Liver (tissue), 9 donors: ENCODE measurements around the gene ACTRT2. TPM values are rescaled to one million over a fixed set of nuclear protein-coding genes. Genes with fewer than 3 reads are reported as not detected.

Source experiments
- DNase-seq: peaks from one replicate; pipeline ENCODE4 v3.0.0-alpha.2; 2017; ENCODE audit warnings: low spot score
- H3K27ac ChIP-seq, 2 donors: one replicate each; pipeline ENCODE4 v1.7.0; 2013; ENCODE audit warnings: inconsistent platforms in 2 of 2, low read length in 2 of 2, control low read depth in 1 of 2, low read depth in 1 of 2, mild to moderate bottlenecking in 1 of 2
- H3K27me3 ChIP-seq, 4 donors: one replicate each; pipeline versions ENCODE4 v1.6.1 to v1.7.0; 2013; ENCODE audit warnings: low read length in 3 of 4, inconsistent platforms in 1 of 4, mild to moderate bottlenecking in 1 of 4, moderate library complexity in 1 of 4; ENCODE audit not compliant: control insufficient read depth in 4 of 4, insufficient read depth in 4 of 4
- H3K36me3 ChIP-seq, 4 donors: one replicate each; pipeline versions ENCODE4 v1.6.1 to v1.7.0; 2013; ENCODE audit warnings: low read length in 3 of 4, mild to moderate bottlenecking in 3 of 4, low read depth in 1 of 4, moderate library complexity in 1 of 4; ENCODE audit not compliant: control insufficient read depth in 4 of 4, insufficient read depth in 3 of 4
- H3K4me1 ChIP-seq, 4 donors: one replicate each; pipeline versions ENCODE4 v1.6.1 to v1.7.0; 2013; ENCODE audit warnings: low read length in 3 of 4, mild to moderate bottlenecking in 3 of 4, moderate library complexity in 1 of 4; ENCODE audit not compliant: control insufficient read depth in 4 of 4, insufficient read depth in 4 of 4
- H3K4me3 ChIP-seq, 3 donors: one replicate each; pipeline versions ENCODE4 v1.6.1 to v1.7.0; 2013; ENCODE audit warnings: low read length in 3 of 3, control low read depth in 1 of 3, low read depth in 1 of 3, mild to moderate bottlenecking in 1 of 3
- H3K9ac ChIP-seq, 2 donors: one replicate each; pipeline ENCODE4 v1.7.0; 2013; ENCODE audit warnings: low read length in 2 of 2, mild to moderate bottlenecking in 2 of 2, moderate library complexity in 2 of 2, control low read depth in 1 of 2, low read depth in 1 of 2
- H3K9me3 ChIP-seq, 4 donors: one replicate each; pipeline versions ENCODE4 v1.6.1 to v1.7.0; 2013; ENCODE audit warnings: low read length in 3 of 4; ENCODE audit not compliant: control insufficient read depth in 4 of 4
- ATF3 ChIP-seq: IDR thresholded peaks from 2 replicates; pipeline ENCODE4 v1.6.1; 2016; ENCODE audit warnings: antibody characterized with exemption
- EGR1 ChIP-seq, 2 donors: IDR thresholded peaks; 2 replicates each; pipeline ENCODE4 v1.6.1; 2016 to 2018; ENCODE audit warnings: antibody characterized with exemption in 2 of 2, low read depth in 2 of 2
- FOXA1 ChIP-seq: IDR thresholded peaks from 2 replicates; pipeline ENCODE4 v1.6.1; 2016; ENCODE audit warnings: antibody characterized with exemption
- FOXA2 ChIP-seq: IDR thresholded peaks from 2 replicates; pipeline ENCODE4 v1.6.1; 2016; ENCODE audit warnings: antibody characterized with exemption
- HNF4A ChIP-seq, 2 donors: conservative IDR thresholded peaks; 2 replicates each; pipeline ENCODE4 v1.6.1; 2016; ENCODE audit warnings: antibody characterized with exemption in 2 of 2, mild to moderate bottlenecking in 2 of 2
- HNF4G ChIP-seq: IDR thresholded peaks from 2 replicates; pipeline ENCODE4 v1.6.1; 2016; ENCODE audit warnings: antibody characterized with exemption
- JUND ChIP-seq, 2 donors: IDR thresholded peaks; 2 replicates each; pipeline ENCODE4 v1.6.1; 2016; ENCODE audit warnings: antibody characterized with exemption in 2 of 2
- MAX ChIP-seq: IDR thresholded peaks from 2 replicates; pipeline ENCODE4 v1.6.1; 2016; ENCODE audit warnings: antibody characterized with exemption
- NR2F2 ChIP-seq: IDR thresholded peaks from 2 replicates; pipeline ENCODE4 v1.6.1; 2016; ENCODE audit warnings: antibody characterized with exemption
- RAD21 ChIP-seq, 2 donors: IDR thresholded peaks; 2 replicates each; pipeline ENCODE4 v1.6.1; 2016; ENCODE audit warnings: antibody characterized with exemption in 2 of 2, mild to moderate bottlenecking in 2 of 2
- REST ChIP-seq: IDR thresholded peaks from 2 replicates; pipeline ENCODE4 v1.6.1; 2016; ENCODE audit warnings: antibody characterized with exemption, mild to moderate bottlenecking
- SP1 ChIP-seq: IDR thresholded peaks from 2 replicates; pipeline ENCODE4 v1.6.1; 2018; ENCODE audit warnings: antibody characterized with exemption, mild to moderate bottlenecking
- TAF1 ChIP-seq: conservative IDR thresholded peaks from 2 replicates; pipeline ENCODE4 v1.6.1; 2016; ENCODE audit warnings: antibody characterized with exemption, mild to moderate bottlenecking
- YY1 ChIP-seq: IDR thresholded peaks from 2 replicates; pipeline ENCODE4 v1.6.1; 2016; ENCODE audit warnings: antibody characterized with exemption, mild to moderate bottlenecking
- ZBTB33 ChIP-seq: IDR thresholded peaks from 2 replicates; pipeline ENCODE4 v1.6.1; 2016; ENCODE audit warnings: antibody characterized with exemption
- WGBS: extraction: QIAGEN DNeasy Blood & Tissue Kit; methylation state at CpG from one replicate; pipeline ENCODE4 v1.1.7; 2013; 5-methylcytosine and 5-hydroxymethylcytosine counted together
- polyA plus RNA-seq, 2 donors: library from polyadenylated mRNA; stranded (reverse) in 1 of 2; unstranded in 1 of 2; fragments of 200-250 nt in 1 of 2; fragments of >200 nt in 1 of 2; fragmentation: Nextera tagmentation in 1 of 2; extraction: Ambion mirVana in 1 of 2; gene quantifications; one replicate each; pipeline versions ENCODE4 v1.2.1 to v1.2.3, GENCODE V29; 2013 to 2015
- total RNA-seq, 2 donors: library from RNA; depleted of rRNA; stranded (reverse); fragments of >200 nt; gene quantifications; one replicate each; pipeline ENCODE4 v1.2.3, GENCODE V29; 2014
- donor health status: healthy.
- donor health status: healthy.
- donor health status: healthy.
- donor health status: healthy.
- donor health status: healthy.

Gene ACTRT2
- total and polyA plus RNA-seq, 4 donors, result not detected

GRCh38 chr1:2985067-2985561 is 36.2 kb upstream of the ACTRT2 start:
- H3K4me3 ChIP-seq, result no peak overlapping the region
- WGBS, result 68% methylated on average over 17 of the region's 17 CpGs
- DNase-seq, result no peak

GRCh38 chr1:2985694-2986548 is 35.3 kb upstream of the ACTRT2 start:
- no peak for DNase-seq
- WGBS, result 85% methylated on average over 5 of the region's 5 CpGs

More at GRCh38 chr1:2985067-2985561, 36.2 kb upstream of the ACTRT2 start:
- no peaks in the 10 kb centered on the region for H3K4me1 ChIP-seq
- no peaks in the 10 kb centered on the region for H3K9me3 ChIP-seq
- no peak overlapping the region for H3K9ac ChIP-seq
- TF ChIP-seq NR2F2, result no peak
- TF ChIP-seq HNF4A (conservative IDR thresholded peaks at IDR 0.05), result no peak
- TF ChIP-seq EGR1 (IDR thresholded peaks at IDR 0.05; ENCODE audit: low read depth in 2 of 2), result no peak
- TF ChIP-seq FOXA2, result no peak
- no peak for TF ChIP-seq FOXA1
- no peak for TF ChIP-seq HNF4G
- no peak for TF ChIP-seq ATF3
- no peak overlapping the region for H3K27ac ChIP-seq
- no peaks in the 10 kb centered on the region for H3K36me3 ChIP-seq
- peaks cover 0 to 4% (median 0%) of the 10 kb centered on the region in 4 donors for H3K27me3 ChIP-seq

More at GRCh38 chr1:2985694-2986548, 35.3 kb upstream of the ACTRT2 start:
- Histone ChIP-seq H3K9me3 (no peaks in the 10 kb centered on the region), H3K36me3 (no peaks in the 10 kb centered on the region), H3K4me3 (no peak overlapping the region), H3K4me1 (no peaks in the 10 kb centered on the region), H3K27me3 (peaks cover 0 to 4% (median 0%) of the 10 kb centered on the region in 4 donors), H3K27ac (no peak overlapping the region), H3K9ac (no peak overlapping the region)
- TF ChIP-seq HNF4A (conservative IDR thresholded peaks at IDR 0.05) (no peak), REST (no peak), YY1 (no peak), HNF4G (no peak), FOXA2 (no peak), EGR1 (IDR thresholded peaks at IDR 0.05; ENCODE audit: low read depth in 2 of 2) (no peak), ZBTB33 (no peak), JUND (IDR thresholded peaks at IDR 0.05) (no peak), RAD21 (IDR thresholded peaks at IDR 0.05) (no peak), MAX (no peak), SP1 (no peak), TAF1 (no peak)
